ENCODE results near the gene TRNT1.

- TF ChIP-seq POLR2AphosphoS5 (IDR thresholded peaks at IDR 0.05; ENCODE audit: low read depth, low read length) (no peak), REST (IDR thresholded peaks at IDR 0.05; ENCODE audit: insufficient read depth in 1 of 2, low read depth in 2 of 2, low read length in 2 of 2) (no peak), TAF1 (IDR thresholded peaks at IDR 0.05; ENCODE audit: borderline replicate concordance, insufficient read depth, low read length) (no peak), SIN3A (IDR thresholded peaks at IDR 0.05; ENCODE audit: borderline replicate concordance, insufficient read depth, low read length) (no peak)
Observed at GRCh38 chr3:3101660-3102458, 24.9 kb upstream of the TRNT1 start.
